Liver (tissue), 9 donors: ENCODE data around the gene COPE. TPM values are rescaled to one million over a fixed set of nuclear protein-coding genes. Genes with fewer than 3 reads are reported as not detected.

ENCODE experiments used
- DNase-seq: peaks from one replicate; pipeline ENCODE4 v3.0.0-alpha.2; 2017; ENCODE audit warnings: low spot score
- H3K27ac ChIP-seq, 2 donors: one replicate each; pipeline ENCODE4 v1.7.0; 2013; ENCODE audit warnings: inconsistent platforms in 2 of 2, low read length in 2 of 2, control low read depth in 1 of 2, low read depth in 1 of 2, mild to moderate bottlenecking in 1 of 2
- H3K27me3 ChIP-seq, 4 donors: one replicate each; pipeline versions ENCODE4 v1.6.1 to v1.7.0; 2013; ENCODE audit warnings: low read length in 3 of 4, inconsistent platforms in 1 of 4, mild to moderate bottlenecking in 1 of 4, moderate library complexity in 1 of 4; ENCODE audit not compliant: control insufficient read depth in 4 of 4, insufficient read depth in 4 of 4
- H3K36me3 ChIP-seq, 4 donors: one replicate each; pipeline versions ENCODE4 v1.6.1 to v1.7.0; 2013; ENCODE audit warnings: low read length in 3 of 4, mild to moderate bottlenecking in 3 of 4, low read depth in 1 of 4, moderate library complexity in 1 of 4; ENCODE audit not compliant: control insufficient read depth in 4 of 4, insufficient read depth in 3 of 4
- H3K4me1 ChIP-seq, 4 donors: one replicate each; pipeline versions ENCODE4 v1.6.1 to v1.7.0; 2013; ENCODE audit warnings: low read length in 3 of 4, mild to moderate bottlenecking in 3 of 4, moderate library complexity in 1 of 4; ENCODE audit not compliant: control insufficient read depth in 4 of 4, insufficient read depth in 4 of 4
- H3K4me3 ChIP-seq, 3 donors: one replicate each; pipeline versions ENCODE4 v1.6.1 to v1.7.0; 2013; ENCODE audit warnings: low read length in 3 of 3, control low read depth in 1 of 3, low read depth in 1 of 3, mild to moderate bottlenecking in 1 of 3
- H3K9ac ChIP-seq, 2 donors: one replicate each; pipeline ENCODE4 v1.7.0; 2013; ENCODE audit warnings: low read length in 2 of 2, mild to moderate bottlenecking in 2 of 2, moderate library complexity in 2 of 2, control low read depth in 1 of 2, low read depth in 1 of 2
- H3K9me3 ChIP-seq, 4 donors: one replicate each; pipeline versions ENCODE4 v1.6.1 to v1.7.0; 2013; ENCODE audit warnings: low read length in 3 of 4; ENCODE audit not compliant: control insufficient read depth in 4 of 4
- EGR1 ChIP-seq, 2 donors: IDR thresholded peaks; 2 replicates each; pipeline ENCODE4 v1.6.1; 2016 to 2018; ENCODE audit warnings: antibody characterized with exemption in 2 of 2, low read depth in 2 of 2
- FOXA1 ChIP-seq: IDR thresholded peaks from 2 replicates; pipeline ENCODE4 v1.6.1; 2016; ENCODE audit warnings: antibody characterized with exemption
- FOXA2 ChIP-seq: IDR thresholded peaks from 2 replicates; pipeline ENCODE4 v1.6.1; 2016; ENCODE audit warnings: antibody characterized with exemption
- RAD21 ChIP-seq, 2 donors: IDR thresholded peaks; 2 replicates each; pipeline ENCODE4 v1.6.1; 2016; ENCODE audit warnings: antibody characterized with exemption in 2 of 2, mild to moderate bottlenecking in 2 of 2
- RXRA ChIP-seq, 2 donors: IDR thresholded peaks; 2 replicates each; pipeline ENCODE4 v1.6.1; 2017 to 2018; ENCODE audit warnings: antibody characterized with exemption in 2 of 2, mild to moderate bottlenecking in 1 of 2
- YY1 ChIP-seq: IDR thresholded peaks from 2 replicates; pipeline ENCODE4 v1.6.1; 2016; ENCODE audit warnings: antibody characterized with exemption, mild to moderate bottlenecking
- WGBS: extraction: QIAGEN DNeasy Blood & Tissue Kit; methylation state at CpG from one replicate; pipeline ENCODE4 v1.1.7; 2013; 5-methylcytosine and 5-hydroxymethylcytosine counted together
- polyA plus RNA-seq, 2 donors: library from polyadenylated mRNA; stranded (reverse) in 1 of 2; unstranded in 1 of 2; fragments of 200-250 nt in 1 of 2; fragments of >200 nt in 1 of 2; fragmentation: Nextera tagmentation in 1 of 2; extraction: Ambion mirVana in 1 of 2; gene quantifications; one replicate each; pipeline versions ENCODE4 v1.2.1 to v1.2.3, GENCODE V29; 2013 to 2015
- total RNA-seq, 2 donors: library from RNA; depleted of rRNA; stranded (reverse); fragments of >200 nt; gene quantifications; one replicate each; pipeline ENCODE4 v1.2.3, GENCODE V29; 2014
- TF ChIP-seq, protein P1 (sequence below): IDR thresholded peaks from 2 replicates; pipeline ENCODE4 v1.6.1; 2016; ENCODE audit warnings: antibody characterized with exemption, mild to moderate bottlenecking
- TF ChIP-seq, protein P2 (sequence below): IDR thresholded peaks from 2 replicates; pipeline ENCODE4 v1.6.1; 2016; ENCODE audit warnings: antibody characterized with exemption
- donor health status: healthy.
- donor health status: healthy.
- donor health status: healthy.
- donor health status: healthy.
- donor health status: healthy.

Gene COPE
- total and polyA plus RNA-seq, 4 donors = 103 to 204 (median 142) TPM

DNA sequence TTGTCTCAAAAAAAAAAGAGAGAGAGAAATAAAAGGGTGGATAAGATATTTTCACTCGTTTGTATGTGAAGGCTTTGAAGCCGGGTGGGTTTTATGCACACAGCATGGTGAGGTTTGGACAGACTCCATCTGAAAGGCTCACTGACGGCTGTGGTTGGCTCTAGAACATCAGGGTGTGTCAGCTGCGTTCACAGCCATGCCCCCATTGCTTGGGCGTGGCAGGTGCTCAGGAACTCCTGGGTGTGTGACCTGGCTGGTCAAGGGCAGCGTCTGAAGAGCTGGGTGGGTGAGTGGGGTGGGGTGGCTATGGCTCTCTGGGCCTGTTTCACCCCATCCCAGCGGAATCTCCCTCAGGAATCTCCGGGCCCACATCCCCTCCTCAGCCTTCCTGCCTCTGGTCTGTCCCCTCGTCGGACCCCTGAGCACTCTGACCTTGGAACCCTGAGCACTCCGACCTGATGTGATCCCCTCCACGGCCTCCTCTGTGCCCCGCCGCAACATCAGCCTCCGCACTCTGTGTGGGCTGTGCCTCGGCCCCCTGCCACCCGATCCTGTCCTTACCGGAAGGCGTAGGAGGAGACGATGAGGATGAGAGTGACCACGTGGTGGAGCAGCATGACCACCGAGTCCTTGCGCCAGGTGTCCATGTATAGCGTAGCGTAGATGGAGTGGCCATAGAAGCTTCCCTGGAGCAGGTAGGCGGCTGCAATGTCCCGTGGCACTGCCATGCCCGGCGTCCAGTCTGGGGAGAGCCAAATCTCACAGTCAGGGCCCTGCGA lies 35.5 kb downstream of the COPE start (continued):
- TF ChIP-seq, protein P1, sequence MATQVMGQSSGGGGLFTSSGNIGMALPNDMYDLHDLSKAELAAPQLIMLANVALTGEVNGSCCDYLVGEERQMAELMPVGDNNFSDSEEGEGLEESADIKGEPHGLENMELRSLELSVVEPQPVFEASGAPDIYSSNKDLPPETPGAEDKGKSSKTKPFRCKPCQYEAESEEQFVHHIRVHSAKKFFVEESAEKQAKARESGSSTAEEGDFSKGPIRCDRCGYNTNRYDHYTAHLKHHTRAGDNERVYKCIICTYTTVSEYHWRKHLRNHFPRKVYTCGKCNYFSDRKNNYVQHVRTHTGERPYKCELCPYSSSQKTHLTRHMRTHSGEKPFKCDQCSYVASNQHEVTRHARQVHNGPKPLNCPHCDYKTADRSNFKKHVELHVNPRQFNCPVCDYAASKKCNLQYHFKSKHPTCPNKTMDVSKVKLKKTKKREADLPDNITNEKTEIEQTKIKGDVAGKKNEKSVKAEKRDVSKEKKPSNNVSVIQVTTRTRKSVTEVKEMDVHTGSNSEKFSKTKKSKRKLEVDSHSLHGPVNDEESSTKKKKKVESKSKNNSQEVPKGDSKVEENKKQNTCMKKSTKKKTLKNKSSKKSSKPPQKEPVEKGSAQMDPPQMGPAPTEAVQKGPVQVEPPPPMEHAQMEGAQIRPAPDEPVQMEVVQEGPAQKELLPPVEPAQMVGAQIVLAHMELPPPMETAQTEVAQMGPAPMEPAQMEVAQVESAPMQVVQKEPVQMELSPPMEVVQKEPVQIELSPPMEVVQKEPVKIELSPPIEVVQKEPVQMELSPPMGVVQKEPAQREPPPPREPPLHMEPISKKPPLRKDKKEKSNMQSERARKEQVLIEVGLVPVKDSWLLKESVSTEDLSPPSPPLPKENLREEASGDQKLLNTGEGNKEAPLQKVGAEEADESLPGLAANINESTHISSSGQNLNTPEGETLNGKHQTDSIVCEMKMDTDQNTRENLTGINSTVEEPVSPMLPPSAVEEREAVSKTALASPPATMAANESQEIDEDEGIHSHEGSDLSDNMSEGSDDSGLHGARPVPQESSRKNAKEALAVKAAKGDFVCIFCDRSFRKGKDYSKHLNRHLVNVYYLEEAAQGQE = no peak
- TF ChIP-seq RAD21 (IDR thresholded peaks at IDR 0.05) (no peak), YY1 (no peak), FOXA2 (no peak)

- WGBS = 93% methylated on average over 7 of the region's 7 CpGs
- Histone ChIP-seq H3K27me3 (no peaks in the 10 kb centered on the region), H3K4me3 (no peak overlapping the region), H3K9me3 (peaks cover 0 to 3% (median 0%) of the 10 kb centered on the region in 4 donors), H3K27ac (no peak overlapping the region), H3K36me3 (no peaks in the 10 kb centered on the region), H3K9ac (no peak overlapping the region), H3K4me1 (no peaks in the 10 kb centered on the region)
- DNase-seq = no peak
- TF ChIP-seq EGR1 (IDR thresholded peaks at IDR 0.05; ENCODE audit: low read depth in 2 of 2) (no peak), FOXA1 (no peak)
Measured at GRCh38 chr19:18881491-18881890, 37.7 kb downstream of the COPE start.

GRCh38 chr19:18879579-18880373 lies 39.4 kb downstream of the COPE start:
- TF ChIP-seq RXRA (IDR thresholded peaks at IDR 0.05) (no peak), FOXA2 (no peak)
- TF ChIP-seq, protein P2, sequence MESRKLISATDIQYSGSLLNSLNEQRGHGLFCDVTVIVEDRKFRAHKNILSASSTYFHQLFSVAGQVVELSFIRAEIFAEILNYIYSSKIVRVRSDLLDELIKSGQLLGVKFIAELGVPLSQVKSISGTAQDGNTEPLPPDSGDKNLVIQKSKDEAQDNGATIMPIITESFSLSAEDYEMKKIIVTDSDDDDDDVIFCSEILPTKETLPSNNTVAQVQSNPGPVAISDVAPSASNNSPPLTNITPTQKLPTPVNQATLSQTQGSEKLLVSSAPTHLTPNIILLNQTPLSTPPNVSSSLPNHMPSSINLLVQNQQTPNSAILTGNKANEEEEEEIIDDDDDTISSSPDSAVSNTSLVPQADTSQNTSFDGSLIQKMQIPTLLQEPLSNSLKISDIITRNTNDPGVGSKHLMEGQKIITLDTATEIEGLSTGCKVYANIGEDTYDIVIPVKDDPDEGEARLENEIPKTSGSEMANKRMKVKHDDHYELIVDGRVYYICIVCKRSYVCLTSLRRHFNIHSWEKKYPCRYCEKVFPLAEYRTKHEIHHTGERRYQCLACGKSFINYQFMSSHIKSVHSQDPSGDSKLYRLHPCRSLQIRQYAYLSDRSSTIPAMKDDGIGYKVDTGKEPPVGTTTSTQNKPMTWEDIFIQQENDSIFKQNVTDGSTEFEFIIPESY = no peak
- no peak overlapping the region for H3K27ac ChIP-seq
- peak; percentile 48 for DNase-seq
- no peaks in the 10 kb centered on the region for H3K4me1 ChIP-seq
- H3K9ac ChIP-seq = no peak overlapping the region
- no peak overlapping the region for H3K4me3 ChIP-seq
- H3K36me3 ChIP-seq = no peaks in the 10 kb centered on the region
- WGBS = 68% methylated on average over 13 of the region's 13 CpGs
- no peaks in the 10 kb centered on the region for H3K27me3 ChIP-seq
- H3K9me3 ChIP-seq = peaks cover 0 to 3% (median under 1%) of the 10 kb centered on the region in 4 donors
